Lower lobe of right lung (tissue), 2 donors: Measurements from ENCODE around the gene ZFYVE26. TPM values are rescaled to one million over a fixed set of nuclear protein-coding genes. Genes with fewer than 3 reads are reported as not detected.
"Not testable (repeated sequence)": the region's sequence is repeated elsewhere in the genome, so short reads cannot be mapped to it uniquely, and the experiment has no call there.

Experiments
- ATAC-seq, 2 donors: fragments of 200-7000 bp; cut with Tn5 transposase; one replicate each; pipeline ENCODE4 v1.9.1; 2020 to 2022; ENCODE audit warnings: mild to moderate bottlenecking in 2 of 2, moderate library complexity in 2 of 2
- DNase-seq: peaks from one replicate; pipeline ENCODE4 v3.0.0-alpha.2; 2020
- H3K27ac ChIP-seq: fragments of 200-600 bp; one replicate; pipeline ENCODE4 v1.8.0; 2022
- H3K27me3 ChIP-seq: fragments of 200-600 bp; one replicate; pipeline ENCODE4 v1.8.0; 2022; ENCODE audit warnings: low read depth
- H3K36me3 ChIP-seq: fragments of 200-600 bp; one replicate; pipeline ENCODE4 v1.8.0; 2022; ENCODE audit warnings: mild to moderate bottlenecking
- H3K4me1 ChIP-seq: fragments of 200-600 bp; one replicate; pipeline ENCODE4 v1.8.0; 2022
- H3K4me3 ChIP-seq: fragments of 200-600 bp; one replicate; pipeline ENCODE4 v1.8.0; 2022; ENCODE audit warnings: mild to moderate bottlenecking
- H3K9me3 ChIP-seq: fragments of 200-600 bp; one replicate; pipeline ENCODE4 v1.8.0; 2022
- intact Hi-C: fragments of 100-400 bp; cut with DNase I; formaldehyde crosslinking; loops from one replicate; pipeline ENCODE4 v1.11.0; 2022
- total RNA-seq: library from RNA; stranded (reverse); fragmentation: NEBNext Ultra II Directional; extraction: Animal tissue kit (Norgen Biotek cat#: 25700); gene quantifications from one replicate; pipeline ENCODE4 v1.2.1, GENCODE V29; 2021
- TF ChIP-seq, protein P1 (sequence below): fragments of 200-600 bp; IDR thresholded peaks from one replicate; pipeline ENCODE4 v1.8.0; 2022; ENCODE audit warnings: antibody characterized with exemption, mild to moderate bottlenecking
- donor health status: DM: no; HTN: yes; CAD: no; lungs with severe emphysema.

The ZFYVE26 gene
- total RNA-seq, 1 donor from 2014 or later, result 56.7 TPM

DNA sequence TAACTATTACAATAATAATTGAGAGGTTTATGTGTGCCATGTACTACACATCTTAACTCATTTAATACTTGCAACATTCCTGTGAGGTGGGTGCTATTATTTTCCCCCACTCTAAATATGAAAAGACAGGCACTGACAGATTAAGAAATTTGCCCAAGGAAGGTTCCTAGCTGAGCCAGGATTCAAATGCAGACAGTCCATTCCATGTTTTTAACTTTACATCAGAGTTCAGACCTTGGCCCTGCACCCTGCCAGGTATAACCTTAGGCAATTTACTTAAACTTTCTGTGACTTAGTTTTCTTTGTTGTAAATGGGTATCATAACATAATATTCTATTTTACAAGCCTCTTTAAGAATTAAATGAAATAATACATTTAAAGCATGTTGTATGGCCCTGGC lies 88.1 kb downstream of the ZFYVE26 start:
- TF ChIP-seq, protein P1, sequence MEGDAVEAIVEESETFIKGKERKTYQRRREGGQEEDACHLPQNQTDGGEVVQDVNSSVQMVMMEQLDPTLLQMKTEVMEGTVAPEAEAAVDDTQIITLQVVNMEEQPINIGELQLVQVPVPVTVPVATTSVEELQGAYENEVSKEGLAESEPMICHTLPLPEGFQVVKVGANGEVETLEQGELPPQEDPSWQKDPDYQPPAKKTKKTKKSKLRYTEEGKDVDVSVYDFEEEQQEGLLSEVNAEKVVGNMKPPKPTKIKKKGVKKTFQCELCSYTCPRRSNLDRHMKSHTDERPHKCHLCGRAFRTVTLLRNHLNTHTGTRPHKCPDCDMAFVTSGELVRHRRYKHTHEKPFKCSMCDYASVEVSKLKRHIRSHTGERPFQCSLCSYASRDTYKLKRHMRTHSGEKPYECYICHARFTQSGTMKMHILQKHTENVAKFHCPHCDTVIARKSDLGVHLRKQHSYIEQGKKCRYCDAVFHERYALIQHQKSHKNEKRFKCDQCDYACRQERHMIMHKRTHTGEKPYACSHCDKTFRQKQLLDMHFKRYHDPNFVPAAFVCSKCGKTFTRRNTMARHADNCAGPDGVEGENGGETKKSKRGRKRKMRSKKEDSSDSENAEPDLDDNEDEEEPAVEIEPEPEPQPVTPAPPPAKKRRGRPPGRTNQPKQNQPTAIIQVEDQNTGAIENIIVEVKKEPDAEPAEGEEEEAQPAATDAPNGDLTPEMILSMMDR, result no peak
- no peaks in the 10 kb centered on the region for H3K36me3 ChIP-seq
- H3K4me1 ChIP-seq, result no peaks in the 10 kb centered on the region
- H3K4me3 ChIP-seq, result no peak overlapping the region
- H3K27me3 ChIP-seq, result no peaks in the 10 kb centered on the region
- intact Hi-C loops, result no loop called here
- no peaks in the 10 kb centered on the region for H3K9me3 ChIP-seq
- ATAC-seq (no peak), DNase-seq (no peak)
- H3K27ac ChIP-seq, result no peak overlapping the region

DNA sequence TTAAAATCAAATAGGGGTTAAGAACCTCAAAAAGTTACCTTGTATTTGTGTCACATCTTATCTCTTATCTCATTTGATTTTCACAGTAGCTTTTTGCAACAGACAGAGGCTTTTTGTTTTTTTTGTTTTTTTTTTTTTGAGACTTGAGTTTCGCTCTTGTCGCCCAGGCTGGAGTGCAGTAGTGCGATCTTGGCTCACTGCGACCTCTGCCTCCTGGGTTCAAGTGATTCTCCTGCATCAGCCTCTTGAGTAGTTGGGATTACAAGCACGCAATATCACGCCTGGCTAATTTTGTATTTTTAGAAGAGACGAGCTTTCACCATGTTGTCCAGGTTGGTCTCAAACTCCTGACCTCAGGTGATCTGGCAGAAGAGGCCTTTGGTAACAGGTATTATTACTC lies 89.0 kb downstream of the ZFYVE26 start:
- H3K4me1 ChIP-seq, result no peaks in the 10 kb centered on the region
- no peaks in the 10 kb centered on the region for H3K27me3 ChIP-seq
- no peak for DNase-seq
- H3K36me3 ChIP-seq, result no peaks in the 10 kb centered on the region
- ATAC-seq, result no peak
- TF ChIP-seq, protein P1, result no peak
- H3K4me3 ChIP-seq, result no peak overlapping the region
- H3K9me3 ChIP-seq, result no peaks in the 10 kb centered on the region
- intact Hi-C loops, result no loop called here
- no peak overlapping the region for H3K27ac ChIP-seq

DNA sequence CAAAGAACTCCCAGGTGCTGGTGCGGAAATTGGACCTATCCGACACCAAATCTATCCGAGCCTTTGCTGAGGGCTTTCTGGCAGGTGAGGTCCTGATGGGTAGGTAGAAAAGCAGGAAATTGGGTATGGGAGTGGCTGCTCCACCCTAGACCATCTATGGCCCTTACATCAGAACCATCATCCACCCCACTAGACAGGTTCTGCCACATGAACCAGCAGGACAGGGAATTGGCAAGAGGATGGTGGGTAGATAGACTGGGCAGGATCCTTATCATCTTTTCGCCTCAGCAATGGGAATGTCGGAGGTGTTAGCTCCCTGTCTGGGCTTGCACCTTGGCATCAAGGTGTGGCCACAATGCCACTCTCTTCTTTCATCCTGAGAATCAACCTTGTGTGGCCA lies 91.2 kb downstream of the ZFYVE26 start:
- Histone ChIP-seq H3K9me3 (no peaks in the 10 kb centered on the region), H3K4me1 (no peaks in the 10 kb centered on the region), H3K27ac (no peak overlapping the region), H3K36me3 (no peaks in the 10 kb centered on the region), H3K4me3 (no peak overlapping the region), H3K27me3 (no peaks in the 10 kb centered on the region)
- intact Hi-C loops, result no loop called here
- TF ChIP-seq, protein P1, result no peak
- ATAC-seq, result no peak
- no peak for DNase-seq

DNA sequence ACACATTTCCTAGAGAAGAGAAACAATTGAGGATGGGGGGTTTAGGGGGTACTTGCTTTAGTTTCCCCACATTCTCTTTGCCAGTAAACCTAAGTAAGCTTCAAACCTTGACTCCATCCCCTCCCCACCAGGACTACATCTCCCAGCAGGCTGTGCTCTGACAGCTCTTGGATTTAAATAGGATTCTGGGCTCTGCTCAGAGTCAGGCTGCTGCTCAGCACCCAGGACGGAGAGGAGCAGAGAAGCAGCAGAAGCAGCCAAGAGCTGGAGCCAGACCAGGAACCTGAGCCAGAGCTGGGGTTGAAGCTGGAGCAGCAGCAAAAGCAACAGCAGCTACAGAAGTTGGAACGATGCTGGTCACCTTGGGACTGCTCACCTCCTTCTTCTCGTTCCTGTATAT lies 94.1 kb downstream of the ZFYVE26 start:
- H3K9me3 ChIP-seq, result no peaks in the 10 kb centered on the region
- ATAC-seq, result peak in 1 of 2 donors; percentile 29
- no peak overlapping the region for H3K4me3 ChIP-seq
- no peaks in the 10 kb centered on the region for H3K27me3 ChIP-seq
- DNase-seq, result no peak
- intact Hi-C loops, result no loop called here
- no peaks in the 10 kb centered on the region for H3K4me1 ChIP-seq
- TF ChIP-seq, protein P1, result no peak
- no peak overlapping the region for H3K27ac ChIP-seq
- H3K36me3 ChIP-seq, result no peaks in the 10 kb centered on the region

DNA sequence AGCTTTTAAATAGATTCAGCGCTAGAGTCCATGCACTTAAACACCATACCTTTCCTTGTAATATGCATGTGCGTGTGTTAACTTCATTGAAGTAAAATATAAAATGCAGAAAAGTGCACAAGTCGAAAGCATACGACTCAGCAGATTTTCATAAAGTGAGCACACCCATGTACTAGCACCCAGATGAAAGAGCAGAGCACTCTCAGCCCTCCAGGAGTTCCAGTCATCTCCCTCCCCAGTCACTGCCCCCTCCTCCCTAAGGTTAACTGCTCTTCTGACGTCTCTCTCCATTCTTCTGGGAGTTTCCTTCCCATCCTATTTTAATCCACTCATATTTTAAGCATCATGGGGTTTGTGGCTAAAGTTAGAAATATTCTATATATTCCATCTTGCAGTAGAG lies 94.5 kb downstream of the ZFYVE26 start:
- Histone ChIP-seq H3K27ac (no peak overlapping the region), H3K36me3 (no peaks in the 10 kb centered on the region), H3K9me3 (no peaks in the 10 kb centered on the region), H3K4me1 (no peaks in the 10 kb centered on the region), H3K4me3 (no peak overlapping the region), H3K27me3 (no peaks in the 10 kb centered on the region)
- ATAC-seq (no peak), DNase-seq (no peak)
- intact Hi-C loops, result no loop called here
- TF ChIP-seq, protein P1, result no peak

DNA sequence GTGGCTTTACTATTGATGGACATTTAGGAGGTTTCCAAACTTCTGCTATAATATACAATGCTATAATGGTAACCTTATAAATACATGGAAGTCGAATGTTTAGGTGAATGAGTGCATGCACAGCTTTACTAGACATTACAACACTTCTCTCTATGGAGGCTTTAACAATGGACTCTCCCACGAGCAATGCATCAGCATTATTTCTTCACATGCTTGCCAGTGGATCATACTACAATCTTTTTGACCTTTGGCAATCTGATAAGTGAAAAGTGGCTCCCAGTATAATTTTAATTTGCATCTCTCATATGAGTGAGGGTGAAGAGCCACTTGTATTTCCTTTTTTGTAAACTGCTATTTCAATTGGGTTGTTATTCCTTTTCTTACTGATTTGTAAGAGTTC lies 96.5 kb downstream of the ZFYVE26 start:
- ATAC-seq (no peak), DNase-seq (no peak)
- no peaks in the 10 kb centered on the region for H3K4me1 ChIP-seq
- H3K9me3 ChIP-seq, result no peaks in the 10 kb centered on the region
- no peak overlapping the region for H3K4me3 ChIP-seq
- TF ChIP-seq, protein P1, result no peak
- H3K36me3 ChIP-seq, result no peaks in the 10 kb centered on the region
- intact Hi-C loops, result no loop called here
- H3K27ac ChIP-seq, result no peak overlapping the region
- no peaks in the 10 kb centered on the region for H3K27me3 ChIP-seq

DNA sequence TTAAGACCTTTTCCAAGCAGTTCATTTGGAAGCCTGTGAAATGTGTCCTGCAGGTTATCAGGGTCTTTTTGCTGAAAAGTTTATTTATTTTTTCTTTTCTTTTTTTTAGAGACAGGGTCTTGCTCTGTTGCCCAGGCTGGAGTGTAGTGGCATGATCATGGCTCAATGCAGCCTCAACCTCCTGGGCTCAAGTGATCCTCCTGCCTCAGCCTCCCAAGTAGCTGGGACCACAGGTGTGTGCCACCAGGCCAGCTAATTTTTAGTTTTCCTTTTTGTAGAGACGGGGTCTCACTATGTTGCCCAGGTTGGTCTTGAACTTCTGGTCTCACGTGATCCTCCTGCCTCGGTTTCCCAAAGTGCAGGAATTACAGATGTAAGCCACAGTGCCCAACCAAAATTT lies 97.0 kb downstream of the ZFYVE26 start:
- H3K27ac ChIP-seq, H3K4me3 ChIP-seq, intact Hi-C loops, DNase-seq, H3K9me3 ChIP-seq, H3K36me3 ChIP-seq, ATAC-seq, H3K4me1 ChIP-seq, H3K27me3 ChIP-seq: not testable (repeated sequence)
